Psoas muscle (tissue), 8 donors: ENCODE measurements around the gene AKIRIN2. TPM values are rescaled to one million over a fixed set of nuclear protein-coding genes. Genes with fewer than 3 reads are reported as not detected.
A peak's percentile ranks its signal among the peaks of the same experiment; 100 is the strongest.

Experiments
- ATAC-seq, 4 donors: fragments of 200-7000 bp; cut with Tn5 transposase; one replicate each; pipeline ENCODE4 v1.9.1; 2020; ENCODE audit warnings: moderate library complexity in 3 of 4, mild to moderate bottlenecking in 2 of 4
- DNase-seq, 2 donors: peaks; one replicate each; pipeline ENCODE4 v3.0.0-alpha.2; 2020
- H3K27ac ChIP-seq: fragments of 200-600 bp; one replicate; pipeline ENCODE4 v1.8.0; 2022
- H3K27me3 ChIP-seq, 3 donors: fragments of 200-600 bp in 1 of 3; one replicate each; pipeline versions ENCODE4 v1.6.1 to v1.8.0; 2013 to 2022; ENCODE audit warnings: low read length in 2 of 3, mild to moderate bottlenecking in 2 of 3, moderate library complexity in 1 of 3; ENCODE audit not compliant: insufficient read depth in 3 of 3
- H3K36me3 ChIP-seq, 2 donors: fragments of 200-600 bp in 1 of 2; one replicate each; pipeline versions ENCODE4 v1.6.1 to v1.8.0; 2013 to 2022; ENCODE audit warnings: low read depth in 1 of 2, mild to moderate bottlenecking in 1 of 2, moderate library complexity in 1 of 2; ENCODE audit not compliant: insufficient read depth in 1 of 2
- H3K4me1 ChIP-seq: fragments of 200-600 bp; one replicate; pipeline ENCODE4 v1.8.0; 2022
- H3K4me3 ChIP-seq: fragments of 200-600 bp; one replicate; pipeline ENCODE4 v1.8.0; 2022; ENCODE audit warnings: mild to moderate bottlenecking
- H3K9me3 ChIP-seq: fragments of 200-600 bp; one replicate; pipeline ENCODE4 v1.8.0; 2022
- CTCF ChIP-seq: fragments of 200-600 bp; IDR thresholded peaks from one replicate; pipeline ENCODE4 v1.8.0; 2022; ENCODE audit warnings: antibody characterized with exemption
- WGBS, 3 donors: extraction: QIAGEN DNeasy Blood & Tissue Kit; methylation state at CpG; one replicate each; pipeline versions ENCODE4 v1.1.6 to v1.1.7; 2013; 5-methylcytosine and 5-hydroxymethylcytosine counted together
- intact Hi-C, 2 donors: fragments of 100-400 bp; cut with DNase I; formaldehyde crosslinking; loops; one replicate each; pipeline versions ENCODE4 v1.11.0 to v1.14.2; 2022
- polyA plus RNA-seq, 3 donors: library from polyadenylated mRNA; stranded (reverse); fragments of 200-250 nt; gene quantifications; one replicate each; pipeline ENCODE4 v1.2.3, GENCODE V29; 2013
- total RNA-seq, 4 donors: library from RNA; stranded (reverse); fragmentation: NEBNext Ultra II Directional in 2 of 4; extraction: Animal tissue kit (Norgen Biotek cat#: 25700) in 2 of 4; gene quantifications; one replicate each; pipeline versions ENCODE4 v1.2.1 to v1.2.4, GENCODE V29; 2021 to 2023
- donor health status: healthy with polysubstance abuse.
- donor health status: DM: no; HTN: no; CAD: no; lungs with moderate emphysema.
- donor health status: Bipolar disorder and iron deficiency.
- donor health status: healthy.
- donor health status: DM: yes; HTN: yes; CAD: no.
- donor health status: DM: no; HTN: no; CAD: no.
- donor health status: DM: no; HTN: no; CAD: no.
- donor health status: DM: yes; HTN: yes; CAD: no.

The AKIRIN2 gene
- total and polyA plus RNA-seq, 7 donors: 65.0 to 188 (median 127) TPM

GRCh38 chr6:87728706-87729105, 26.7 kb upstream of the AKIRIN2 start:
- intact Hi-C loops: no loop called here
- H3K4me3 ChIP-seq: no peak overlapping the region
- DNase-seq (no peak), ATAC-seq (no peak)
- 31 to 55% (median 36%) methylated on average over 3 of the region's 3 CpGs for WGBS, 3 donors
- H3K36me3 ChIP-seq: no peaks in the 10 kb centered on the region
- H3K27me3 ChIP-seq: no peaks in the 10 kb centered on the region
- H3K4me1 ChIP-seq: peaks cover 63% of the 10 kb centered on the region
- no peak for TF ChIP-seq CTCF
- peak overlapping the region; percentile 90 for H3K27ac ChIP-seq
- H3K9me3 ChIP-seq: no peaks in the 10 kb centered on the region

GRCh38 chr6:87724983-87725811, 23.2 kb upstream of the AKIRIN2 start:
- intact Hi-C loops: no loop called here
- no peak for ATAC-seq

GRCh38 chr6:87723170-87724078, 21.4 kb upstream of the AKIRIN2 start:
- no peaks in the 10 kb centered on the region for H3K9me3 ChIP-seq
- H3K4me1 ChIP-seq: peaks cover 44% of the 10 kb centered on the region
- no peaks in the 10 kb centered on the region for H3K27me3 ChIP-seq
- no peak for TF ChIP-seq CTCF
- DNase-seq (peak; percentile 67 to 88), ATAC-seq (peak; percentile 97 to 98 (median 98))
- 55 to 59% (median 55%) methylated on average over 8 of the region's 8 CpGs for WGBS, 3 donors
- H3K36me3 ChIP-seq: no peaks in the 10 kb centered on the region
- H3K4me3 ChIP-seq: peak overlapping the region; percentile 31
- peak overlapping the region; percentile 82 for H3K27ac ChIP-seq
- intact Hi-C loops: no loop called here

More at GRCh38 chr6:87724983-87725811, 23.2 kb upstream of the AKIRIN2 start:
- Histone ChIP-seq H3K4me1 (peaks cover 58% of the 10 kb centered on the region), H3K4me3 (no peak overlapping the region), H3K9me3 (no peaks in the 10 kb centered on the region), H3K27ac (peak overlapping the region; percentile 81), H3K27me3 (no peaks in the 10 kb centered on the region), H3K36me3 (no peaks in the 10 kb centered on the region)
- TF ChIP-seq CTCF: no peak
- 24 to 50% (median 32%) methylated on average over 4 of the region's 4 CpGs for WGBS, 3 donors
- no peak for DNase-seq

GRCh38 chr6:87722540-87723169, 20.6 kb upstream of the AKIRIN2 start:
- intact Hi-C loops: no loop called here
- peak overlapping the region; percentile 31 for H3K4me3 ChIP-seq
- no peaks in the 10 kb centered on the region for H3K27me3 ChIP-seq
- 21 to 35% (median 26%) methylated on average over 4 of the region's 4 CpGs for WGBS, 3 donors
- DNase-seq (no peak), ATAC-seq (peak in 2 of 4 donors; percentile 0 to 37)
- H3K36me3 ChIP-seq: no peaks in the 10 kb centered on the region
- H3K27ac ChIP-seq: peak overlapping the region; percentile 82
- no peaks in the 10 kb centered on the region for H3K9me3 ChIP-seq
- peaks cover 41% of the 10 kb centered on the region for H3K4me1 ChIP-seq
- no peak for TF ChIP-seq CTCF
